Common myeloid progenitor, CD34-positive (primary cell): ENCODE measurements around the gene HYCC1.
A peak's percentile ranks its signal among the peaks of the same experiment; 100 is the strongest.
"Not testable (repeated sequence)": the region's sequence is repeated elsewhere in the genome, so short reads cannot be mapped to it uniquely, and the experiment has no call there.

Experiments
- CTCF ChIA-PET: fragments of 350-600 bp; sonication (Branson Sonifier 250); formaldehyde crosslinking; loops from one replicate; lab custom pipeline; 2021; ENCODE audit warnings: antibody characterized with exemption; lab: Charles Lee
- POLR2A ChIA-PET: fragments of 350-600 bp; sonication (Branson Sonifier 250); formaldehyde crosslinking; loops from one replicate; lab custom pipeline; 2021; ENCODE audit warnings: antibody characterized with exemption; lab: Charles Lee
- DNase-seq, 3 donors: peaks; one replicate each; pipeline versions ENCODE4 v3.0.0 to v3.0.0-alpha.2; 2013
- H3K27ac ChIP-seq, 2 experiments: 1 replicate in 1 of 2; 2 replicates in 1 of 2; pipeline ENCODE4 v1.7.0; 2013; ENCODE audit warnings: inconsistent platforms in 2 of 2, low read length in 2 of 2, mild to moderate bottlenecking in 2 of 2, low read depth in 1 of 2, moderate library complexity in 1 of 2; ENCODE audit not compliant: severe bottlenecking in 2 of 2, insufficient read depth in 1 of 2, poor library complexity in 1 of 2
- H3K27me3 ChIP-seq, 5 experiments: replicated peaks in 2 of 5; 1 replicate in 3 of 5; 2 replicates in 2 of 5; pipeline versions ENCODE4 v1.6.1 to v1.7.0; 2013; ENCODE audit warnings: low read length in 4 of 5, mild to moderate bottlenecking in 2 of 5, moderate library complexity in 2 of 5, inconsistent platforms in 1 of 5; ENCODE audit not compliant: insufficient read depth in 5 of 5, control insufficient read depth in 4 of 5
- H3K36me3 ChIP-seq, 4 experiments: 1 replicate in 2 of 4; 2 replicates in 2 of 4; pipeline versions ENCODE4 v1.6.1 to v1.7.0; 2013; ENCODE audit warnings: low read length in 3 of 4, control low read depth in 1 of 4, mild to moderate bottlenecking in 1 of 4; ENCODE audit not compliant: control insufficient read depth in 4 of 4, insufficient read depth in 4 of 4
- H3K4me1 ChIP-seq, 4 experiments: 1 replicate in 3 of 4; 2 replicates in 1 of 4; pipeline versions ENCODE4 v1.6.1 to v1.7.1; 2013; ENCODE audit warnings: low read length in 3 of 4, mild to moderate bottlenecking in 3 of 4, control low read depth in 1 of 4, inconsistent platforms in 1 of 4, moderate library complexity in 1 of 4; ENCODE audit not compliant: control insufficient read depth in 4 of 4, insufficient read depth in 4 of 4; ENCODE audit errors: control extremely low read depth in 1 of 4
- H3K4me3 ChIP-seq, 7 experiments: 1 replicate in 4 of 7; 2 replicates in 3 of 7; pipeline versions ENCODE4 v1.5.1 to v1.7.0; 2013; ENCODE audit warnings: mild to moderate bottlenecking in 7 of 7, low read length in 6 of 7, moderate library complexity in 6 of 7, inconsistent platforms in 2 of 7, low read depth in 2 of 7, control low read depth in 1 of 7; ENCODE audit not compliant: insufficient read depth in 4 of 7, control insufficient read depth in 1 of 7; ENCODE audit errors: extremely low read depth in 1 of 7
- H3K9me3 ChIP-seq, 5 experiments: 1 replicate in 4 of 5; 2 replicates in 1 of 5; pipeline versions ENCODE4 v1.6.1 to v1.7.1; 2013; ENCODE audit warnings: low read length in 4 of 5, mild to moderate bottlenecking in 2 of 5, inconsistent platforms in 1 of 5, low read depth in 1 of 5, moderate library complexity in 1 of 5; ENCODE audit not compliant: control insufficient read depth in 4 of 5, insufficient read depth in 2 of 5; ENCODE audit errors: control extremely low read depth in 1 of 5
- WGBS: methylation state at CpG from one replicate; pipeline ENCODE4 v1.1.5; 2013; ENCODE audit not compliant: insufficient coverage; 5-methylcytosine and 5-hydroxymethylcytosine counted together

Gene HYCC1

DNA sequence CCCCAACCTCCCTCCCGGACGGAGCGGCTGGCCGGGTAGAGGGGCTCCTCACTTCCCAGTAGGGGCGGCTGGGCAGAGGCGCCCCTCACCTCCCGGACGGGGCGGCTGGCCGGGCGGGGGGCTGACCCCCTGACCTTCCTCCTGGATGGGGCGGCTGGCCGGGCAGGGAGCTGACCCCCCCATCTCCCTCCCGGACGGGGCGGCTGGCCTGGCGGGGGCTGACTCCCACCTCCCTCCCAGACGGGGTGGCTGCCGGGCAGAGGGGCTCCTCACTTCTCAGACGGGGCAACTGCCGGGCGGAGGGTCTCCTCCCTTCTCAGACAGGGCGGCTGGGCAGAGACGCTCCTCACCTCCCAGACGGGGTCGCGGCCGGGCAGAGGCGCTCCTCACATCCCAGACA, 32.4 kb upstream of the HYCC1 start:
- H3K4me3 ChIP-seq, POLR2A ChIA-PET, H3K36me3 ChIP-seq, H3K4me1 ChIP-seq, H3K27ac ChIP-seq, DNase-seq, H3K9me3 ChIP-seq, CTCF ChIA-PET, H3K27me3 ChIP-seq: not testable (repeated sequence)
- 100% methylated on average over 6 of the region's 29 CpGs for WGBS

DNA sequence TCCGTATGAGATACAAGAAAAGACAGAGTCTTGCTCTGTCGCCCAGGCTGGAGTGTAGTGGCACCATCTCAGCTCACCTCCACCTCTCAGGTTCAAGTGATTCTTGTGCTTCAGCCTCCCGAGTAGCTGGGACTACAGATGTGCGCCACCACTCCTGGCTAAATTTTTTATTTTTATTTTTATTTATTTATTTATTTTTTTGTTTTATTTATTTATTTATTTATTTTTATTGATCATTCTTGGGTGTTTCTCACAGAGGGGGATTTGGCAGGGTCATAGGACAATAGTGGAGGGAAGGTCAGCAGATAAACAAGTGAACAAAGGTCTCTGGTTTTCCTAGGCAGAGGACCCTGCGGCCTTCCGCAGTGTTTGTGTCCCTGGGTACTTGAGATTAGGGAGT, 31.2 kb upstream of the HYCC1 start:
- DNase-seq, H3K27me3 ChIP-seq, H3K4me1 ChIP-seq, H3K4me3 ChIP-seq, H3K27ac ChIP-seq, POLR2A ChIA-PET, H3K9me3 ChIP-seq, H3K36me3 ChIP-seq: not testable (repeated sequence)
- 100% methylated on average over 2 of the region's 6 CpGs for WGBS
- CTCF ChIA-PET, result interaction anchor here (0.6 to 2.6 kb wide), 4 partner anchors 9 to 383 kb away, joined by 3 to 14 read pairs (median 5); no protein-coding TSS in a partner anchor

DNA sequence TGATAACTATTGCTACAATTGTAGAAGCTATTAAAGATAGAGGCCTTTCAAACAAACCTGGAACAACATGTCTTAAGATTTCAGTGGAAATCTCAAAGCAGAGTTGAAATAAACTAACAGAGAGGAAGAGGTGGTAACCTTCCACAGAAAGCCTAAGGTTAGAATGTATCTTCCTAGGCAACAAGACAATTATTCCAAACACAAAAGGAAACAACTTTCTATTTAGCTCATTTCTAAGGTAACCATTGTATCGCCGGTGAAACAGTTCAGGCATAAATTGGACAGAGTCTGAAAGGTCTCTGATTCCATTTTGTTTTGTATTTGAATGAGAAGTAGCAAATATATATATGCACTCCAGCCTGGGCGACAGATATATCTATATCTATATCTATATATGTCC, 30.7 kb upstream of the HYCC1 start:
- Histone ChIP-seq H3K4me3 (no peak overlapping the region), H3K27ac (no peak overlapping the region), H3K9me3 (no peaks in the 10 kb centered on the region), H3K36me3 (no peaks in the 10 kb centered on the region), H3K4me1 (peaks cover 0 to 3% (median 0%) of the 10 kb centered on the region in 4 experiments), H3K27me3 (no peaks in the 10 kb centered on the region)
- ChIA-PET POLR2A (no interaction called here), CTCF (interaction anchor here (0.6 to 2.6 kb wide), 5 partner anchors 10 to 458 kb away, joined by 3 to 14 read pairs (median 4); no protein-coding TSS in a partner anchor)
- DNase-seq, result peak in 2 of 3 donors; percentile 23 to 37
- no CpG with 5 or more reads among the region's 3 CpGs for WGBS

- POLR2A ChIA-PET, result no interaction called here
- Histone ChIP-seq H3K4me1 (peaks cover 0 to 3% (median 0%) of the 10 kb centered on the region in 4 experiments), H3K27me3 (no peaks in the 10 kb centered on the region), H3K36me3 (no peaks in the 10 kb centered on the region), H3K4me3 (no peak overlapping the region), H3K9me3 (no peaks in the 10 kb centered on the region), H3K27ac (no peak overlapping the region)
- CTCF ChIA-PET, result interaction anchor here (1.4 to 2.6 kb wide), 3 partner anchors 12 to 457 kb away, joined by 3 to 14 read pairs (median 4); no protein-coding TSS in a partner anchor
- peak in 2 of 3 donors; percentile 28 to 44 for DNase-seq
- 89% methylated on average over 1 of the region's 2 CpGs for WGBS
These were observed 29.5 kb upstream of the HYCC1 start for GRCh38 chr7:23043441-23043840.

- POLR2A ChIA-PET, DNase-seq, H3K4me1 ChIP-seq, H3K36me3 ChIP-seq, H3K27ac ChIP-seq, H3K9me3 ChIP-seq, H3K27me3 ChIP-seq, CTCF ChIA-PET, H3K4me3 ChIP-seq: not testable (repeated sequence)
- WGBS, result no CpG with 5 or more reads among the region's 4 CpGs
These were observed 25.7 kb upstream of the HYCC1 start for GRCh38 chr7:23039674-23040073.

DNA sequence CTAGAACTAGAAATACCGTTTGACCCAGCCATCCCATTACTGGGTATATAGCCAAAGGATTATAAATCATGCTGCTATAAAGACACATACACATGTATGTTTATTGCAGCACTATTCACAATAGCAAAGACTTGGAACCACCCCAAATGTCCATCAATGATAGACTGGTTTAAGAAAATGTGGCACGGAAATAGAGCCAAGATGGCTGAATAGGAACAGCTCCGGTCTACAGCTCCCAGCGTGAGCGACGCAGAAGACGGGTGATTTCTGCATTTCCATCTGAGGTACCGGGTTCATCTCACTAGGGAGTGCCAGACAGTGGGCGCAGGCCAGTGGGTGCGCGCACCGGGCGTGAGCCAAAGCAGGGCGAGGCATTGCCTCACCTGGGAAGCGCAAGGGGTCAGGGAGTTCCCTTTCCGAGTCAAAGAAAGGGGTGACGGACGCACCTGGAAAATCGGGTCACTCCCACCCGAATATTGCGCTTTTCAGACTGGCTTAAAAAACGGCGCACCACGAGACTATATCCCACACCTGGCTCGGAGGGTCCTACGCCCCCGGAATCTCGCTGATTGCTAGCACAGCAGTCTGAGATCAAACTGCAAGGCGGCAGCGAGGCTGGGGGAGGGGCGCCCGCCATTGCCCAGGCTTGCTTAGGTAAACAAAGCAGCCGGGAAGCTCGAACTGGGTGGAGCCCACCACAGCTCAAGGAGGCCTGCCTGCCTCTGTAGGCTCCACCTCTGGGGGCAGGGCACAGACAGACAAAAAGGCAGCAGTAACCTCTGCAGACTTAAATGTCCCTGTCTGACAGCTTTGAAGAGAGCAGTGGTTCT, 21.8 kb upstream of the HYCC1 start:
- H3K4me3 ChIP-seq, H3K27ac ChIP-seq, H3K9me3 ChIP-seq, POLR2A ChIA-PET, CTCF ChIA-PET, DNase-seq, H3K36me3 ChIP-seq, H3K27me3 ChIP-seq, H3K4me1 ChIP-seq: not testable (repeated sequence)
- WGBS, result no CpG with 5 or more reads among the region's 34 CpGs

DNA sequence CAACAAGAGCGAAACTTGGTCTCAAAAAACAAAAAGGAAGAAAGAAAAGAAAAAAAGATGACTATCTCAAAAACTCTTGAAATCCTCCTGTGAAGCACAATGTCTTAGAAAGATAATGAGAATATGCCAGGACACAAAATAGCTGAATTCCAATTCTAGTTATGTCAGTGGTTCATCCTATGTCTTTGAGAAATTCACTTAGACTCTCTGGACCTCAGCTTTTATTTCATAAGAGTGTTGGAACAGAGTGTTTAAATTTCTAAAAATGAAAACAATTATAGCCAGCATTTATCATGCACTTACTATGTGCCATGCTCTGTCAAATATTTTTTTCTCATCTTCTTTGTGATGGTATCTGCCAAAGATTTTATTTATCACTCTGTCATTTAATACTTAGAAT, 13.3 kb upstream of the HYCC1 start:
- H3K27me3 ChIP-seq, result no peaks in the 10 kb centered on the region
- DNase-seq, result no peak
- no peaks in the 10 kb centered on the region for H3K9me3 ChIP-seq
- H3K4me3 ChIP-seq, result no peak overlapping the region
- no peak overlapping the region for H3K27ac ChIP-seq
- no peaks in the 10 kb centered on the region for H3K4me1 ChIP-seq
- ChIA-PET CTCF (interaction anchor here (2.2 kb wide), 1 partner anchor 28 kb away, joined by 10 read pairs; no protein-coding TSS in a partner anchor), POLR2A (no interaction called here)
- 100% methylated on average over 1 of the region's 1 CpG for WGBS
- H3K36me3 ChIP-seq, result no peaks in the 10 kb centered on the region
